NCI-H524 (cell line): Measurements from ENCODE around the gene AQP12B.
"Not testable (repeated sequence)": the region's sequence is repeated elsewhere in the genome, so short reads cannot be mapped to it uniquely, and the experiment has no call there.

Experiments used
- DNase-seq, 2 experiments: peaks; one replicate each; lab custom pipeline; 2025; lab: John Stamatoyannopoulos, UW

AQP12B gene

DNA sequence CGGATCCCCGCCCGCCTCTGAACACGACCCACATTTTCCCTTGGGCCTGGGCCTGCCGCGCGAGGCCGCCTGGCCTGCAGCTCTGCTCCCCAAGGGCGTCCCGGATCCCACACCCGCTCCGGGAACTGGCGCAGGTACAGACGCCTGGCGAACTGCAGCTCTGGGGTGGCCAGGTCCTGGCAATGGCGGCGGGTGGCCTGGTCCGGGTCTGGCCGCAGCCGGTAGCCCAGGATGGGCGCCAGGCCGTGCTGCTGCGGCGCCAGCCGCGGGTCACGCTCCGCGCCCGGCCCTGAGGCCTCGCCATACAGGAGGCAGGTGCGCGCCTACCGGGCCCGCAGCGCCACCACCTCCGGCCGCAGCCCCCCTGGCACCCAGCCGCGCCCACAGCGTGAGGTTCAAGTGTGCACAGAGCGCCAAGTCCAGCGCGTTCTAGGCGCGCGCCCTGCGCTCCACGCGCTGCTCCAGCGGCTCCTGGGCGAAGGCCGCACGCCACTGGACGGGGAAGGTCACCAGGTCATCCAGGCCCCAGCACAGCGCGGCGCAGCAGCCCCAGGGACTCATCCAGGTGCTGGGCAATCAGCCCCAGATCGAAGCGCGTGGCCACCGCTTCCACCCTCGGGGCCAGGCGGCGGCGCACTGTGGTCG is 18.5 kb upstream of the AQP12B start:
- no peak for DNase-seq

DNA sequence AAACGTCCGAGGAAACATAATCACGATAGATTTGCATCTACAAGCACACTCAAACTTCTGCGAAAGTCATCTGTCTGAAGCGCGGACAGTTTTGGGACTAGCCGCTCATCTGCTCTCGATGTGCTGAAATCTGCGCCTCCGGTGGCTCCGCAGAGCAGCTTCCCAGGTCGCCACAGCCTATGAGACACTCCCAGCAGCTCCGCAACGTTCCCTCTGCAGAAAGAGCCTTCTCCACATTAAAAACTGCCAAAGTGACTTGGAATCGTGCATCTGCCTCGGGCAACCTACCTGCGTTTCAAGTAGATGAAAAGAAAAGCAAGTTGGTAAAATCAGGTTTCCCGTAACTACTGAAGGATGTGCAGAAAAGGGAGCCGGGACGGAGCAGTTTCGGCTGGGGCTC is 17.9 kb upstream of the AQP12B start:
- not testable (repeated sequence) for DNase-seq

DNA sequence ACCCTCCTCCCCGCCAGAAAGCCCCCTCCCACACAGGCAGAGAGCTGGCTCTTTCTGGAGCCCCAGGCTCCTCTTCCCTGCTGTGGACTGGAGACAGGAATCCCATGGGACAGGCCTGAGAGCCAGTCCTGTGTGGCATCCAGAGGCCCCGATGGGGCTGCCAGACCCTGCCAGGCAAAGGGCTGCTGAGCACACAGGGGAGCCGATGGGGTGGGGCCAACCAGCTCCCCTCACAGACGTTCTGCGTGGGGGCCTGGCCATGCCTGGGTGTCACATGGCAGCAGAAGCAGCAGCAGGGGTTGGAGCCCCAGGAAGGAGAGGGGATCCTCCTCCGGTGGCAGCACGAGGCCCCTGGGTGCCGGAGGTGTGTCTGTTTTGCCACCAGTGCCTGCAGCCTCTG is 17.1 kb upstream of the AQP12B start:
- not testable (repeated sequence) for DNase-seq

DNA sequence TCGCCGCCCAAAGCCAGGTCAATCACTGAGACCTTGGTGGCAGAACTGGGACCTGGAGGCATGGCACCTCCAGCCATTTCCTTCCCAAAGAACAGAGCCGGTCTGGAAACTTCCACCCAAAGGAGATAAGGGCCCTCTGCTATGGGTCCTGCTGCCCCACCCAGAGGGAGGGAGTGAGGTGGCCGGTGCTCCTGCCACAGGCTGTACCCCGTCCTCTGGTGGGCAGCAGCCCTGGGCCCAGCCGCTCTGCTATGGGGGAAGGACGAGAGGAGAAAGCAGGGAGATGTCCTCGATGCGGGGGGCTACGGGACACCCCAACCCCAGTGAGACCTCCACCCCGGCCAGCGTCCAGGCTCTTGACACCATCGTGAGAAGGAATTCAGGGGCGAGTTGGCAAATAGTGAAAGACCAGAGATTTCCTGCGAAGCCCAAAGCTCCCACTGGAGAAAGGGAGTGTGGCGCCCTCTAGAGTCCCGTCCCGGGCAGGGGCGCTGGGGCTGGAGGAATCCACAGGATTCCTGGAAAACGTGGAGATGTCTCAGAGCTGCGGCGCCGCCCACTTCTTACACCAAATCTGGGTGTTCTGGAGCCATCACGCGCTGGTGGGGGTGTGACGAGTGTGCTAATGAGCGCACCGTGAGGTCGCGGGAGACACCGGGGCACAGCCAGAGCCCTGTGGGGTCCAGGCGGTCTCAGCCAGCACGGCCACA is 16.3 kb upstream of the AQP12B start:
- DNase-seq, result not testable (repeated sequence)

DNA sequence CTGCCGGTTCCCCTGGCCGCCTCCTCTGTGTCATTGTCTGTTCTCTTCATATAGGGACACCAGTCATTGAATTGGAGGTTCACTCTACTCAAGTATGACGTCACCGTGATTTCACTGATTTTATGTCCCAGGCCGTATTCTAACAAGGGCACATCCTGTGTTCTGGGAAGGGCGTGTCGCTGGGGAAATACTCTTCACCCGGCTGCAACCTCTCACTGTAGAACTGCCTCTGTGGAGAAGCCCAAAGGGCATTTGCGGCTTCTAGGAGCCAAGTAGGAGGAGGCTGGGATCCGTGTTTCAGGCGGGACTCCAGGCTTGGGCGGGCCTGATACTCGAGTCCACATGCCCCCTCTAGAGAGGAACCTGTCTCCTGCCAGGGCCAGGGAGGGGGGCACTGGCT is 13.8 kb upstream of the AQP12B start:
- not testable (repeated sequence) for DNase-seq

DNA sequence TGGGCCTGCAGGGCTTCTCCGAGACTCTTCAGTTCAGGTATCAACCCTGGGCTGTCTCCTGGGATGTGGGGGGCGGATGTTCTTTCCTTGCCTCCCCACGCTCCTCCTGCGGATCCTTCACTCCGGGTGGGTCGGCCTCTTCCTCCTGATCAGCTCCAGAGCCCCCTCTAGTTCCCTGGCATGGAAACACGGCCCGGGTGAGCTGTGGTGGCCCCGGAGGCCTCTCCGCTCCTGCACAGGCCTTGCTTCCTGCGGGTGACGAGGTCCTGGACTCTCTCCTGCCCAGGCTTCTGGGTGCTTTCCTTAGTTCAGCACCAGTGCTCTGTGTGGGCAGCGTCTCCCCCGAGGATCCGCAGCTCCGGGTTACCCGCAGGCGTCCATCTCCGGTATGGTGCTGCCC is 12.9 kb upstream of the AQP12B start:
- not testable (repeated sequence) for DNase-seq

DNA sequence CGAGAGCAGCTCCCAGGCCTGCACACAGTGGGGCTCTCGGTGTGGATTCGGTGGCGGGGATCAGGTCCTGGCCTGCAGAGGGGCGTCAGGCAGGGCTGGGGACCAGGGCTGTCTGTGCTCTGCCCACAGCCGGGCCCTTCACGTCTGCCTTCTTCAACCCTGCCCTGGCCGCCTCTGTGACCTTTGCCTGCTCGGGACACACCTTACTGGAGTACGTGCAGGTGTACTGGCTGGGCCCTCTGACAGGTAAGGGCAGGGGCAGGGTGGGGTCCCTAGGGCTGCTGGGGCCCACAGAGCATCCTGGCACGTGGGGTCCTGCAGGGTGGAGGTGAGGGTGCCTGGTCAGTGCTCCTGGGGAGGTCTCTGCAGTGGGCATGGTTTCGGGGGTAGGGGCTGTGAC is 11.6 kb upstream of the AQP12B start:
- not testable (repeated sequence) for DNase-seq

DNA sequence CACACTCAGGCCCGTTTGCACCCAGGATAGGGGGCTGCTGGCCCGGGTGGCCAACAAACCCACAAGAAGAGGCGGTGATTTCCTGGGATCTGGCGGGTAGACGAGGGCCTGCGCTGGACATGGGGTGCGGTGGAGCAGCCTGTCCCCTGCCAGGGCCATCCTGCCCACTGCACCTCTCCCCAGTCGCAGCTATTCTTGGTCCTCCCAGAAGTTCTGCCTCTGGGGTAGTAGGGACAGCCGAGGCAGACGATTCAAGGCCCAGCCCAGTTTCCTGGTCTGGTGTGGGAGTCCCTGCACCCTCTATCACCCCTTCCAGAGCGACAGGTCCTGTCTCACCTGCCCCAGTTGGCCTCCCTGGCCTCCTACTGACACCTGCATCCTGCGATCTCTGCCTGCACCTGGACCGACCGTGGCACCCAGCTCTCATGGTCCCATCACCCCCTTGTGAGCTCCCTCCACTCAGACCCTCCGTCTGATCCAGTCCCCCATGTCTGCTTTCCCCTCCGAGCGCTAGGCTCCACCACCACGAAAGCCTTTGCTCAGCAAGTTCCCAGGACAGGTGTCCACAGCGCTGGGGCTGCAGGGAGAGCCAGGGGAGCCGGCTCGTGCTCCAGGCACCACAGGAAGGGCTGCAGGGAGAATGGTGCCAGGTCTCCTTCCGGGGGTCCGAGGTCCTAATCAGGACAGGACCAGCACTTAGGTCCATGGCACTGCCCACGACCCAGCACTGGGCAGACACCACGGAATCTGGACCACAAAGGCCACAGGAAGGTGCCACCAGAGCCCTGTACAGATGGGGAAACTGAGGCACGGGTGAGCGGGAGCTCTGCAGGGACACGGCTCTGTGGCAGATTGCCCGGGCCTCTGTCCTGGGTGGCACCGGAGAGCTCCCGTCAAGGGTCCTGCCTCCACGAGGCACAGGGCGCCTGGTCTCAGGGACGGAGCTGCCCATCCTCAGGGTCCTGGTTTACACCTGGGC is 10.2 kb upstream of the AQP12B start:
- DNase-seq, result not testable (repeated sequence)

DNA sequence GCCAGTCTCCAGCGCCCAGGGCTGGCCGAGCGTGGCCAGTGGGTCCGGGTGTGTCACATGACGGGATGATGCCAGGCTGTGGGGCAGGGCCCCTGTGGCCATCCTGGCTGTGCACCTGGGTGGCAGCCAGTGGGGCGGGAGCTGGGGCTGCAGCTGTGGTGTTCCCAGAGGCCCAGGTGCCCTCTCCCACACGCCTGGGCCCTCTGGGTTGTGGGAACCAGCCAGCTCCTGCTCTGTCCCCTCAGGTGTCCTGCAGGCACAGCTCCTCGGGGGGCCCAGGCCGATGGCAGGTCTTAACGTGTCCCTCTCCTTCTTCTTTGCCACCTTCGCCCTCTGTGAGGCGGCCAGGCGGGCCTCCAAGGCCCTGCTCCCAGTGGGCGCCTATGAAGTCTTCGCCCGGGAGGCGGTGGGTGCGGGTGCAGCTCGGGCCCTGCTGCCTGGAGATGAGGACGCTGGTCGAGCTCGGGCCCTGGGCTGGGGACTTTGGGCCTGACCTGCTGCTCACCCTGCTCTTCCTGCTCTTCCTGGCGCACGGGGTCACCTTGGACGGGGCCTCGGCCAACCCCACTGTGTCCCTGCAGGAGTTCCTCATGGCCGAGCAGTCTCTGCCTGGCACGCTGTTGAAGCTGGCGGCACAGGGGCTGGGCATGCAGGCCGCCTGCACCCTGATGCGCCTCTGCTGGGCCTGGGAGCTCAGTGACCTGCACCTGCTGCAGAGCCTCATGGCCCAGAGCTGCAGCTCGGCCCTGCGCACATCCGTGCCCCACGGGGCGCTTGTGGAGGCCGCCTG is 9.1 kb upstream of the AQP12B start, which contains the start of gene AQP12A:
Gene AQP12A, plus strand, starts transcription at position 236 of the 790 bp plus-strand sequence. Its CDS starts 48 bp downstream, at position 284.
- DNase-seq, result not testable (repeated sequence)

DNA sequence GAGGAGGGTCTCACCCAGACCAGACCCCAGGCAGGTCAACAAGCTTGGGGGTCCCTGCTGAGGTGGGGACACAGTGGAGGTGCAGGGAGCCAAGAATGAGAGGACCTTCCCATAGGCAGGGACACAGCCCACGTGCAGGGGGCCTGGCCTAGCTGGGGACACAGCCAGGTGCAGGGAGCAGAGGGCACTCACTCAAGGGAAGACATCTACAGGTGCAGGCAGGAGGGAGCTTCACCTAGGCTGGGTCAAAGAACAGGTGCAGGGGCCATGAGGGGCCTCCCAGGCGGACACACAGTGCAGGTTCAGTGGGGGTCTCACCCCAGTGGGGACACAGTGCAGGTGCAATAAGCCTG is 8.4 kb upstream of the AQP12B start:
- not testable (repeated sequence) for DNase-seq

DNA sequence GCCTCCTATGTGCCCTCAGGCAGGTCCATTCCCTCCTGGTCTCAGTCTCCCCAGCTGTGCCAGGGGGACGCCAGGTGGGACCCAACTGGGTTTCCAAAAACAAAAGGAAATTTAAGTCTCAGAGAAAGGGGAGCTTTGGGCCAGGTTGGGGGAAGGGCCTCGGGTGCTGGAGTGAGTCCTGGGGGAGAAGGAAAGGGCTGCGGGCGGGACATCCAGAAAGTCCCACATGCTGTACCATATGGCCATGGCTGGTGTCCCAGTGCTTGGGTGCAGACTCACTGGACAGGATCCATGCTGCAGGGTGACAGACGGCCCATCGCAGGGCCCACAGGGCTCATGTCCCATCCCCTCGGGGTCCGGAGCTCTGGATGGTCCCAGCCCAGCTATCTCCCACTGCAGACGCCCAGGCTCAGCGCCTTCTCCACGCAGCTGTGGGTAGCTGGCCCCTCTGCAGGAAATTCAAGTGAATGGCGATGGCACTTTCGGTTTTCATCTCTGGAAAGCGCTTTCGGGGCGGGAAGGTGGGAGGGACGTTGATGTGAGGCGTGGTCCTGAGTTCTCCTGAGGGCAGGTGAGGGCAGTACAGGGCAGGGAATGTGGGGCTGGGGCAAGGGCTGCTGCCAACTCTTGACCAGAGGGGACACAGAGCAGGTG is 7.9 kb upstream of the AQP12B start:
- DNase-seq, result peak in 1 of 2 experiments; percentile 47

DNA sequence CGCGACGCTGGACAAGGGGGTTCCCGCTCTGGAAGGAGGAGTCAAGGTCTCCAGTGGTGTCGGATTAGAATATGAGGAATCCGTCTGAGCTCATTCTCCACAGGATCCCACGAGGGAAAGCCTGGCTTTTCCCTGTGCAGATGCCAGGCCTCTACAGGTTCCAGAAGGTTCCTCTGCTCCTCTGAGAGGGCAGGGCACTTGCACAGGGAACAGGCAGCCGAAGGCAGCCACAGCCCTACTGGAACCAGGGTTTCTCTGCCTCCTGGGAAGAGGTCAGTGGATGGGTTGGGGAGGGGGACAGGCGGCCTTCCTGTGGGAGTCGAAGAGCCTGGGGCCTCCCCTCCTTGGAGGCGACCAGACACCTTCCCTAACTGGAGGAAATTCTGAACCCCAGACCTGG is 7.3 kb upstream of the AQP12B start:
- no peak for DNase-seq

DNA sequence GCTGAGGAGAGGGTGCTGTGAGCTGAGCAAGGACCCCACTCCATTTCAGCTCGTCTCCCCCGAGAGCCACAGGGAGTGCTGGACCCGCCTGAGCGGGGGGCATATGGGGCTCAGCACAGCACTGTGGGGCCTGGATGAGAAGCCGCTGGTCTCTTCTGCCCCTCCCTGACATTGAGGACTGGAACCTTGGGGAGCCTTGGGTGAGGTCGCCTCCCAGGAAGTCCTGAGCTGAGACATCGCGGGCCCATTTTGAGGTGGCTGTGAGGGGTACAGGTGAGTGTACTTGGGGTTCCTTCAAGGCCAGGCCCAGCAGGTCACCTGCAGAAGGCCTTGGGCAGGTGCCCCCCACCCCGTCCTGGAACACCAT is 5.9 kb upstream of the AQP12B start:
- no peak for DNase-seq

DNA sequence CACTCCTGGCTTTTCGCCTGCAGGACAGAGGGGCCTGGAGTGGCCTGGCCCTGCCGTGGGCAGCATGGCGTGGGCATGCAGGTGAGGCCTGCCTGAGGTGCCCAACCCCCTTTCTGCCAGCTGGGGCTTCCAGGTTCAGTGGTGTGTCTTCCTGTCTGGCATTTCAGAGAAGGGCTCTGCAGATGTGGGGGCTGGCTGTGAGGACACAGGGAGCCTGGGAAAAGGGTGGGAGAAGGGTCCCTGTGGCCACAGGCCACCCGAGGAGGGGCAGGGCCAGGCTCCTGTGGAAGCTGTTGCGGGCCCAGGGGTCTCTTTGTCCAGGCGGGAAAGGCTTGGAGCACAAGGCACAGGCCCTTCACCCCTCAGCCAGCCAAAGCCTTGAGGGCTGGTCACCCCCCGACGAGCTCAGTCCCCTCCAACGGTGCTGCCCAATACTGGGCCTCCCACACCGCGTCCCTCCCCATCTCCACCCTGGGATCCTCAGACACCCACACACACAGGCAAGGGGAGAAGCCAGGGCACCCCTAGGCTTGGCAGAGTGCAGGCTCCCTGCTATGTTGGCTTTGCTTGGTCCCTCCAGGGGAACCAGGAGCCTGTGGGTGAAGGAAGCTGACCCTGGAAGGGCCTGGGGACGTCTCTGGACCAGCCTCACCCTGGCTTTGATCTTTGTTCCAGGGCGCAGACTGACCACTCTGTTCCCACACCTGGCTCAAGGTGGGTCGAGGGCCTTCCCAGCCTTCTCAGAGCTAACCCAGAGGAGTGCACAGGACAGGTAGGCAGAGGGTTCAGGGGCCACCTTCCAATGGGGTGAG is 5.3 kb upstream of the AQP12B start:
- no peak for DNase-seq

DNA sequence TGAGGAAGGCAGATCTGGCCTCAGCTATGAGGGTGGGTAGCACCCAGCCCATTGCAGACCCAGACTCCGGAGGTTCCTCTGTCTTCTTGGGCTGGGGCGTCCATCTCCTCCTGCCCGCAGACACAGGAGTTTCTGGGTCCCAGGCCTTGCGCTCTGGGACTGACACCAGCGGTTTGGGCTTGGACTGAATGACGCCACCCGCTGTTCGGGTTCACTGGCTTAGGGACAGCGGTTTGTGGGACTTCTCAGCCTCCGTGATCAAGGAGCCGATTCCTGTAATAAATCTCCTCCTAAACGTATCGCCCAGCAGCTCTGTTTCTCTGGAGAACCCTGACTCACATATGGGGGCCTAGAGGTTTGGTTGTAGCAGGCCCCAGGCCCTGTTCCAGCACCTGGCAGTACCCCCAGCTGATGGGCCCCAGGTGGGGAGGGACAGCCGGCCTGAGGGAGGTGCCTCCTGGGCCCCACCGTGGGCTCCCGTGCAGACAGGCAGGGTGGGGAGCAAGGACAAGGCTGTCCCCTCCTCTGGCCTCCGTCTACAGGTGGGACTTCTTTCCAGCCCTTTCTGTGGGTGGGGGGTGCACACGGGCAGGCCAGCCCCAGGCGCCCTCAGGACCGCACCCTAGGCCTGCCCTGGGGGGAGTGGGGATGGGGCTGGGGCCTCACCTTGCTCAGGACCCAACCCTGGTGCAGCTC is 4.5 kb upstream of the AQP12B start:
- DNase-seq, result no peak

DNA sequence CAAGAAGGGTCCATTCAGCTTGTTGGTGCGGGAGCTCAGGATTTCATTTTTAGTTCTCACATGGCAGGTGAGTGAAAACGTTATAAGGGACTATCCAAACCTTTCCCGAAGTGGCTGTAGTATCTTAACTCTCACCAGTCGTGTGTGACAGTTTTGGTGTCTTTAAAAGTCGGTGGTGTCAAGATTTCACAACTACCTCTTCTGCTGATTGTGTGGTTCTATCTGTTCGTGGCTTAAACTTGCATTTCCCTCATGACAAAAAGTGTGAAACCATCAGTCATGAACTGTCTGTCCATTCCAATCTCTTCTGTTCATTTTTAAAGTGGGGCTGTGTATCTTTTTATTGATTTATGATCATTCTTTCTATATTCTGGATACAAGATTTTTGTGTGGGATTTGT is 3.8 kb upstream of the AQP12B start:
- DNase-seq, result no peak

DNA sequence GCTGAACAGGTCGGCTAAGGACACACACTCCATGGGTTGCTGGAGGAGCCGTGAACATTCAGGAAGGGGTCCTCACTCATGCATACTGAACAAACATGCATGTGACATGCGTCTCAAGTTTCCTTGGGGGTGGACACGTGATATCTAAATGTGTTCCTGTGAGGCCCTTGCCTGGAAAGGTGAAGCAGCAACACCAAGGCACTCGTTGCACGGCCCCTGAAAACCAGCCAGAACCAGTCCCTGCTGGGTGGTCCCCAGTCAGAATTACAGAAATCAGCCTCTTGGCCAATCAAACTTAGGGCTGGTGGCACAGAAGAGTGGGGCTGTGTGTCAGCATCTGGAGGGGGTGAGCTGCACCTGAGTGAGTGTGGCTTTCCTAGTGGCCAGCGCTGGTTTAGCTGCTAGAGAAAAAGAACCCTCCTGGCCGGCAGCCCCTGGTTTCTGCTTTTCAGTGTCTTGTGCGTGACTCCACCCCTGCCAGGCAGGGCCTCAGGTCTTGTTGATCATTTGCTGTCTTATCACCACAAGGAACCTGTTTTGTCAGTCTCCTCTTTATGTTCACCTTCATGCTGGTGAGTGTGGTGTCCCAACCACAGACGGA is 3.2 kb upstream of the AQP12B start:
- no peak for DNase-seq

DNA sequence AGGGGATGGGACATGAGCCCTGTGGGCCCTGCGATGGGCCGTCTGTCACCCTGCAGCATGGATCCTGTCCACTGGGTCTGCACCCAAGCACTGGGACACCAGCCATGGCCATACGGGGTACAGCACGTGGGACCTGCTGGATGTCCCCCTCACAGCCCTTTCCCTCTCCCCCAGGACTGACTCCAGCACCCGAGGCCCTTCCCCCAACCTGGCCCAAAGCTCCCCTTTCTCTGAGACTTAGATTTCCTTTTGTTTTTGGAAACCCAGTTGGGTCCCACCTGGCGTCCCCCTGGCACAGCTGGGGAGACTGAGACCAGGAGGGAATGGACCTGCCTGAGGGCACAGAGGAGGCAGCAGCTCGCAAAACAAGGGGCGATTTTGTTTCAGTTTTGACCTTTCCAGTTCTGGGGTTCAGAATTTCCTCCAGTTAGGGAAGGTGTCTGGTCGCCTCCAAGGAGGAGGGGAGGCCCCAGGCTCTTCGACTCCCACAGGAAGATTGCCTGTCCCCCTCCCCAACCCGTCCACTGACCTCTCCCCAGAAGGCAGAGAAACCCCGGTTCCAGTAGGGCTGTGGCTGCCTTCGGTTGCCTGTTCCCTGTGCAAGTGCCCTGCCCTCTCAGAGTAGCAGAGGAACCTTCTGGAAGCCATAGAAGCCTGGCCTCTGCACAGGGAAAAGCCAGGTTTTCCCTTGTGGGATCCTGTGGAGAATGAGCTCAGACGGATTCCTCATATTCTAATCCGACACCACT is 1.5 kb upstream of the AQP12B start:
- DNase-seq, result not testable (repeated sequence)
